Activated CD4-positive, alpha-beta T cell treated with anti-CD3 and anti-CD28 coated beads, Interleukin-2, amount 50 U/mL, for 4 hours (primary cell): ENCODE data around the gene SYNE2.

Experiments used
- DNase-seq, 2 experiments: peaks; one replicate each; pipeline ENCODE4 v3.0.0-alpha.2; 2020

The SYNE2 gene

GRCh38 chr14:63910583-63911363, 58.0 kb downstream of the SYNE2 start:
- no peak for DNase-seq

DNA sequence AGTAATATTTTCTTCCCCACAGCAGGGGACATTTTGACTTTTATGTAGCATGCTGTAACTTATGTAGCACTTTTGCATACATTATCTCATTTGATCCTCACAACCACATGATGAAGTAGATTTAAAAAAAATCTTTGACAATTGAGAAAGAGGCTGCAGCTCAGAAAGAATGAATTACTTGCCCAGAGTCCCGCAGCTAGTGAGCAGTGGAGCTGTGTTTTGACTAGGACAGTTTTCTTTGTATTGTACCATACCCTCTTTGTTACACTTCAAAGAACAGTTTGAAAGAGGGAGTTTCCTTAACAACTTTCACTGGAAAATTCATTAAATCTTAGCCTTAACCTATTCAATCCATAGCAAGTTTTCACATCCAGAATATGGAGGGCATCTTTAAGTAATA, 58.6 kb downstream of the SYNE2 start:
- no peak for DNase-seq

GRCh38 chr14:63912286-63912685, 59.5 kb downstream of the SYNE2 start:
- no peak for DNase-seq

DNA sequence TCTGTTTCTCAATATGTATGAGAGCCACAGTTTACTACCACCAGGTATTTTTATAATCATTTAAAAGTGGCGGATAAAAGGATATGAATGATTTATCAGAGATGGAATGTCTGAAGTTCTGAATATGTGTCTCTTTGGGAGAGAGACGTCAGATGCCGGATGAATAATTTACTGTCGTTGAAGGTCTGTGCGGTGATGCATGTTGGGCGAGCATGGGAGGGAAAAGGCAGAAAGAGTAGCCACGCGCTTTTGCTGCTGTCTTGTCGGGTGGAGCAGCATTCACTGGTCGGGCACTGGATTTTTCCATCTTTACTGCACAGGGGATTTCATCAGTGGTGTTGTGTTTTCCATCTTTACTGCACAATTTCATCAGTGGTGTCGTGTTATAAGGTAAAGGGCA, 65.6 kb downstream of the SYNE2 start:
- no peak for DNase-seq

DNA sequence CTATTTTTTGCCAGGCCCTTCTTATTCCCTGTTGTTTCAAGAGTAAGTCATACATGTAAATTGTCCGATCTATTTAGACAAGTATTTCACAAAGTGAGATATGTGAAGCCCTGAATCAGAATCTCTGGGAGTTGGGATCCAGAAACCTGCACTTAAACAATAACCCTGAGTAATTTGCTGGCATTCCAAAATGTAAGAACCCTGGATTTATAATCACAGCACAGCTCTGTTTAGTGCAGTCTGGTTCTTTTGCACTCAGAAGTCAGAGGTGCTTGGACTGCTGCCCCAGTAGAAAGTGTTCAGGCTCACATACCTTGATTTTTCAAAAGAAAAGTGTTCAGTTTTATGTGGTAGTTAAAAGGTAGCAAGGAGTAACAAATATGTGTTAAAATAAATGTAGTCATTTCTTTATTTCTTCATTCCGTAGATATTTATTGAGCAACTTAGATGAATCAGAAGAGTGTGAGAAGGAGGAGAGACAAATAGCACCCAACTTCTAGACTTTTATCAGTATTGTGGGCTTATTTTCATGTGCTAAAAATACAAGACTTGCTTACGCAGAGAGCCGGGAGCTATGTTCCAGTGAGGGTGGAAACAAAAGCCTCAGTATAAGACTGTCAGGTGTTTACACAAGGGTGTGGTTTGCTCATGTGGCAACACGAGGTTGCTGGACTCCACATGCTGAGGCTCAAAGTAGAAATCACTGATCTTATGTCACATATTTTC, 70.1 kb downstream of the SYNE2 start:
- DNase-seq = no peak

DNA sequence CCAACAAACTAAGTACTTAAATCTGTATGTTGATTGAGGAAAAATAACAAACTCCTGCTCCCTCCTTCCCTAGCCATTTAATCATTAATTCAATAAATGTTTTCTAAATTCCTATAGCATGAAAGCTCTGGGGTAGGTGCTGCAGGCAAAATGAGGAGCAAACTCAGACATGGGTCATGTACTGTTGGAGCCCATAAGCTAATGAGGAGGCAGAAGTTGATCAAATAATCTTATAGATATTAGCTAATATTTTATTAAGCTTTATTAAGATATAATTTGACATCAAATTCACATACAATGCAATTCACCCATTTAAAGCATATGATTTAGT, 70.6 kb downstream of the SYNE2 start:
- no peak for DNase-seq

DNA sequence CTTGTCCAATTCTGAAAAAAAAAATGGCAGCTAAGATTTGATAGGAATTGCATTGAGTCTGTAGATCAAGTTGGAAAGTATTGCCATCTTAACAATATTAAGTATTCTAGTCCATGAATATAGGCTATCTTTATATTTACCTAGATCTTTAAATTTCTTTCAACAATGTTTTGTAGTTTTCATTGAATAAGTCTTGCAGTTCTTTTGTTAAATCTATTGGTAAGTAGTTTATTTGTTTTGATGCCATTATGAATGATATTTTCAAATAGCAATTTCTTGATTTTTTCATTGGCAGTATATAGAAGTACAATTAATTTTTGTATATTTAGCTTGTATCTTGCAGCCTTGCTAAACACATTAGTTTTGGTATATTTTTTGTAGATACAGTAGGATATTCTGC, 71.6 kb downstream of the SYNE2 start:
- no peak for DNase-seq

- DNase-seq = no peak
These were observed 73.8 kb downstream of the SYNE2 start for GRCh38 chr14:63926641-63927040.

GRCh38 chr14:63928744-63929174, 76.0 kb downstream of the SYNE2 start:
- no peak for DNase-seq

DNA sequence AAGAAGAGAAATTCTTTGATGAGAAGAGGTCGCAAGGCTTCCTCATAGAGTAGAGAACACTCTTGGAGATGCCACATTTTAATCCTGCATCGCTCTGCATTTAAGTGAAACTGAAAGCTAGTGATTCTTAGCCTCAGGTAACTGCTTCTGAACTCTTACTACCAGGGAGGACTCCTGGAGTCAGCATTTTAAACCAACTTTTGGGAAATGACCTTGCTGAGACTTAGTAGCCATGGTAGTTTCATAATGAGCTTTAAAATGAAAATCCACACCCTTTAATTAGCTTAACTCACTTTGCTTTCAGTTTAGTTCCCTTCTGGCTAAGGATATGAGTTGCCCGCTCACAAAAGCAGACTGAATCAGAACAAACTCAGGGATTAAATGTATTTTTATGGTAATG, 80.3 kb downstream of the SYNE2 start:
- DNase-seq = no peak

GRCh38 chr14:63933711-63934110, 80.9 kb downstream of the SYNE2 start:
- no peak for DNase-seq

DNA sequence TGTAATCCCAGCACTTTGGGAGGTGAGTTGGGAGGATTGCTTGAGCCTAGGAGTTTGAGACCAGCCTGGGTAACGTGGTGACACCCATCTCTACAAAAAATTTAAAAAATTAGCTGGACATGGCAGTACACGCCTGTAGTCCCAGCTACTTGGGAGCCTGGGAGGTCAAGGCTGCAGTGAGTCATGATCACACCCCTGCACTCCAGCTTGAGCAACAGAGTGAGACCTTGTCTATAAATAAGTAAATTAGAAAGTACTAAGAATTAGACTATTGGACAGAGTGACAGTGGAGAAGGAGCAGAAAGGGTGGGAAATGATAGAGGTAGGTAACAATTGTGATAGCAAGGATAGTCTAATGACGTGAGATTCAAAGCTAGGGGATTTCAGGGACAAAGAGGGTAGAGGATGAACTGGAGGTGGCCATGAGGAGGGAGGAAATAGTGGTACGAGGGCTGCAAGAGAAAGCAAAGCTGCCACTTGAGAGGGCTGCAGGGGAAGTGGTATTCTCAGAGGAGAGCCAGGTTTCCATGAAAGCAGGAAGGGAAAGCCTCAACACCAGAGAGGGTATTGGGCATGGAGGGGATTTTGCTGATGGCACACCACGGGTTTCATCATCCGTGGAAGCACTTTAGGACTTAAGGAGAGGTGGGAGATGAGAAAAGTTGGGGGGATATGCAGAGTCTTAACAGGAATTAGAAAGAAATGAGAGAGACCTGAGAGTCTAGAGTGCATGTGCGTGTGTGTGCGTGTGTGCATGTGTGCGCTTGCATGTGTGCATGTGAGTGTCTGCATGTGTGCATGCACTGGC, 85.6 kb downstream of the SYNE2 start:
- DNase-seq = no peak

DNA sequence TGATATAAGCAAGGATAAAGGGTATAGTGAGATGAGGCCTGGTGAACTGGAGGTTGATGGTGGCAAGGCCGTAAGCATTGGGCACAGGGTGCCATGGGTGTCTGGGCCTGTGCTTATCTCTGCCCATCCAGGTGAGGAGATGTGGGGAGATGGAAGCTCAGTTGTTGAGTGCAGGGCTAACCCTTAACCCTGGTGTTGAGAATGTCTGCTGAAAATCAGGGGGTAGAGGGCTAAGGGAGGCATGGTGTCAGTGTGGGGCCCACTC, 86.1 kb downstream of the SYNE2 start:
- DNase-seq = no peak

GRCh38 chr14:63940387-63940786, 87.6 kb downstream of the SYNE2 start:
- DNase-seq = no peak

DNA sequence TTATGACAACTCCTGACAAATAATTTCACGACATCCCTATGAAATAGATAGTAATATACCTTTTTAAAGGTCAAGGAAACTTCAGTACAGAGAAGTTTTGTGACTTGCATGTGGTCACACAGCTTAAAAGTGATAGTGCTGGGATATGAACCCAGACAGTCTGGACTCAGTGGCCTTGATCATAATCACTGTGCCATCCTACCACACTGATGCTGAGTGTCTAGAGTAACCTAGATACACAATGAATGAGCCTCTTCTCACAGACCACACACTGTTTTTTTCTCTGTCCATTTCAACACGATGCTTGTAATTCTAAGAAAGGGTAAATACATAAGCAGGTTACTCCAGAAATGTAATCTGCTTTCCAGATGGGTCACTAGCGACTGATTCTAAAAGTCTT, 88.2 kb downstream of the SYNE2 start:
- DNase-seq = no peak

DNA sequence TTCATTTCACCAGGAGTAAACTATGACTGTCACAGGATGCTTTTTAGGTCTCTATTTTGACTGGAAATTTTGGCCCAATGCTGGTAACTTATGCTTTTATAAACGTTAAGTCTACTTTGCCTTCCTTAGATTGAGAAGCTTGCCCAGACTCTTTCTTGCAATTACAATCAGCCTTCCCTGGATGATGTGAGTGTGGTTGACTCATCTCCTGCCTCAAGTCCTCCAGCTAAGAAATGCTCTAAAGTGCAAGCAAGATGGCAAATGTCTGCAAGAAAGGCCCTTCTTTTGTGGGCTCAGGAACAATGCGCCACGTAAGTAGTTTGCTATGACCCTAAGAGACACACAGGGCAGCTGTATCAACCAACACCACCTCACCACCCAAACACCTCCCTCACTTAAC, 96.9 kb downstream of the SYNE2 start:
- no peak for DNase-seq

GRCh38 chr14:63951021-63951420, 98.2 kb downstream of the SYNE2 start:
- DNase-seq = no peak

DNA sequence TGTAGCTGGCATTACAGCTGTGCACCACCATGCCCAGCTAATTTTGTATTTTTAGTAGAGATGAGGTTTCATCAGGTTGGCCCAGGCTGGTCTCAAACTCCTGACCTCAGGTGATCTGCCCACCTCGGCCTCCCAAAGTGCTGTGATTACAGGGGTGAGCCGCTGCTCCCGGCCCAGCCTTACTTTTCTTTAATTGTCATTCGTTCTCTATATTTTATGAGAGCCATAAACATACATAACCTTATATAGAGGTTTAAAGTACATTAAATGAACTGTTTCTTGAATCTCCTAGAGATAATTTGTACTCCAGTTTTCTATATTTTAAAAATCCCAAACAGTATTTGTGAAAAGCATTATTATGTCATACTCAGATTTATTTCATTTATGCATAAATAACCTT, 98.6 kb downstream of the SYNE2 start:
- no peak for DNase-seq

DNA sequence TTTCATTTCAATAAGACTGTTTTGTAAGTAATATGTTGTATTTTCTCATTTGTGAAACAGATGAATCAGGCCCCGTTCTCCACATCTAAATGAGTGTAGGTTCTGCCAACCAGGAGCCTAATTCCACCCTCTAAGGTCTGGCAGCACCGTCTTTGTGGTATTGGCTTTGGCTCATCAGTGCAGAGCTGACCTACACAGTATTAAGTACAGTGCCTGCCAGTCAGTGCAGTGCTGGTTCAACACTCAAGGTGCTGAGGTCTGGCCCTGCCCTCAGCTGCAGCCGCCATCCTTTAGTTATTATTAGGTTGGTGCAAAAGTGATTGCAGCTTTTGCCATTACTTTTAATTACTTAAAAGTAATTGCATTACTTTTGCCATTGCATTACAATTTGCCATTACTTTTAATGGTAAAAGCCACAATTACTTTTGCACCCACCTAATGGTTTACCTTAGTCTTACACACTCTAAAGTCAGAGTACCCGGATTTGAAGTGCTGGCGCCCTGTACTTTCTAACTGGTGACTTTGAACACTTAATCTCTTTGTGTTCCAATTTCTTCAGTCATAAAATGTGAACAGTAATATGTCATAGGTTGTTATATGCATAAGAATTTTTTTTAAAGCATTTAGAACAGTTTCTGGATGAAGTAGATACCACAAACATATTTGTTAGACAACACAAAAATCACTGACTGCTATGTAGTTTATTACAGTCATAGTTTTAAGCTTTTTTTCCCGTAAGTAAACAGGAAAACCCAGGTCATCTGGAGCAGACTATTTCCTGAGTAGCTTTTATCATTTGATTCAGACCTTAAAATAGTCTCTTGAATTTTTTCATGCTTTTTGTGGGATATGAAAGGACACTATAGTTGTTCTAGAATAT, 99.5 kb downstream of the SYNE2 start:
- DNase-seq = no peak

- no peak for DNase-seq
These were observed 100.2 kb downstream of the SYNE2 start for GRCh38 chr14:63952933-63953437.

DNA sequence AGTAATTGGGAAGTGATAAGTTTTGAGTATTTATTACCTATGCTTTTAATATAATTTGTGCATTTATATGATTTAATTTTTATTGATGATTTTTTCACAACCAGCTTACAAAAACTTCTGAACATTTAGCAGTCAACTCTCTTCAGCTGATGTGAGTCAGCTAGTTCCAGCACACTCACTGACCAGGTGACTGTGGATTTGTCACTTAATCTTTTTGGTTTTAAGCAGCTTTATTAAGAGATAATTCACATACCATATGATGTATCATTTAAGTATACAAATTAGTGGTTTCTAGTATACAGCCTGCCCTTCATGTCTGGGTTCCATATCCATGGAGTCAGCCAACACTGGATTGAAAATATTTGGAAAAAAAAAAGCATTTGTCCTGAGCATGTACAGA, 103.5 kb downstream of the SYNE2 start:
- DNase-seq = no peak

GRCh38 chr14:63960926-63961567, 108.2 kb downstream of the SYNE2 start:
- no peak for DNase-seq
